SH-SY5Y (cell line): Measurements from ENCODE around the gene GPHN.

ENCODE experiments used
- GATA2 ChIP-seq: IDR thresholded peaks from 2 replicates; pipeline ENCODE4 v1.6.1; 2011; ENCODE audit warnings: mild to moderate bottlenecking, low read depth, low read length
- GATA3 ChIP-seq: IDR thresholded peaks from 2 replicates; pipeline ENCODE4 v1.6.1; 2011; ENCODE audit warnings: low read depth, mild to moderate bottlenecking, low read length, moderate library complexity

DNA sequence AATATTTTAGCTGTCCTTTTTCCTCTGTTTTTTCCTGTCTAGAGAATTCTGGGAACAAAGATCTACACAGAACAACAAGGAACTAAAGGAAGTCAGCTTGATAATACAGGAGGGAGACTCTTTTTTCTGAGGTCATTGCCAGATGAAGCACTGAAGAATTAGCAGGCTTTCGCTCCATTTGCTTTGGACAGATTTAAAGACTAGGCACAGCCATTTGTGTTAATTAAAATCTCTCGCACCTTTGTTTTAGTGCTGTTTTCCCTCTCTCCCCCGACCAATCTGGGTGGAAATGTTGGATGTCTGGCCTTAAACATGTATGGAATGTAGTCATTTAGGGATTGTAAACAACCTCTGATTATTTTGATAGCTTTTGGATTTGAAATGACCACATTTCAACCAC lies 9.6 kb upstream of the GPHN start:
- no peak for TF ChIP-seq GATA2
- no peak for TF ChIP-seq GATA3
